ENCODE measurements around the gene C1QTNF5. TPM values are rescaled to one million over a fixed set of nuclear protein-coding genes. Genes with fewer than 3 reads are reported as not detected.

The C1QTNF5 gene
- total RNA-seq, 1 experiment from 2014 or later, result 0.33 TPM

DNA sequence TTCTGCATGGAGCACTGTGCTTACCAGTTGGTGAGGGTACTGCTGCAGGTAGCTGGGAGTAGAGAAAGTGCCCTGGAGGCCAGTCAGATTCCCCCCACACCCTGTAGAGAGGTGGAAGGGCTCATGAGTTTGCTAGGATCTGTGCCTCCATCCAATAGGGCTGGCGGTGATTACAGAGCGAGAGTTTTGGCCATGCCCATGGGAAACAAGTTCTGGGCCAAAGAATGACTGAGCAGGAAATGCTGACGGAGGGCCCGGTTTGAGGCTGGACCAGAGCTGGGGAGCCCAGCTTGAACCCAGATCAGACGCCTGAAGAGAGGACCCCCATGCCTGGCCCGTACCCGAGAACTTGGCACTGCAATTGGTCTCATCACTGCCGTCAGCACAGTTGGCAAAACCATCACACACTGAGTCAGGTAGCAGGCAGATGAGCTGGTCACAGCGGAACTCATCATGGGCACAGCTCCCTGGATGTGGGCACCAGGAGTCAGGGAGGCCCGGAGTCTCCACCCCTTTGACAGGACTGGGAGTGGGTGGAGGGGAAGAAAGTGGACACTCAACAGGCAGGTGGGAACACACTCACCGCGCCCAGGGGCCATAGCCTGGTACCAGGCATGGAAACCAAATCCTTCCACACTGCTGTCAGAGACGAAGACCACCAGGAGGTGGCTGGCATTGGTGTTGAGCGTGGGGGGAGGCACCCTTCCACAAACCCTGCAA lies 3.8 kb upstream of the C1QTNF5 start:
- Histone ChIP-seq H4K8ac (replicated peaks; ENCODE audit: insufficient read length, low read depth, low read length) (no peak overlapping the region), H3K56ac (ENCODE audit: insufficient read length, low read depth, low read length) (no peak overlapping the region), H3K9ac (ENCODE audit: extremely low read depth, insufficient read length, low read length) (no peak overlapping the region), H2BK12ac (ENCODE audit: insufficient read length, low read depth, low read length) (no peak overlapping the region), H3K18ac (ENCODE audit: insufficient read length, low read depth, low read length) (no peak overlapping the region), H2BK15ac (ENCODE audit: low read depth, low read length) (no peak overlapping the region), H2BK120ac (ENCODE audit: low read depth, low read length, poor library complexity, severe bottlenecking) (no peak overlapping the region), H3K14ac (ENCODE audit: insufficient read depth, low read length) (no peak overlapping the region), H3K4me1 (ENCODE audit: insufficient read depth, low read length) (no peaks in the 10 kb centered on the region; the same call in 1 of the 2 replicates), H3K4me2 (ENCODE audit: insufficient read depth, insufficient read length, low read length) (no peak overlapping the region), H3K79me1 (ENCODE audit: insufficient read depth, low read depth, low read length, poor library complexity, severe bottlenecking) (no peaks in the 10 kb centered on the region), H3K27ac (ENCODE audit: insufficient read length, low read depth, low read length) (no peak overlapping the region), H2AFZ (ENCODE audit: low read length) (no peak overlapping the region), H3K9me3 (ENCODE audit: control insufficient read depth, low read depth, low read length) (no peaks in the 10 kb centered on the region), H4K5ac (ENCODE audit: insufficient read length, low read depth, low read length) (no peak overlapping the region), H4K91ac (ENCODE audit: insufficient read length, low read depth, low read length) (no peak overlapping the region), H3K23ac (ENCODE audit: insufficient read length, low read depth, low read length) (no peak overlapping the region), H3K27me3 (ENCODE audit: insufficient read depth, low read length) (peaks cover 10% of the 10 kb centered on the region; the same call in 1 of the 2 replicates), H3T11ph (ENCODE audit: low read length) (no peak overlapping the region), H2BK5ac (ENCODE audit: insufficient read length, low read length) (no peak overlapping the region), H3K79me2 (ENCODE audit: insufficient read depth, low read length) (no peaks in the 10 kb centered on the region), H3K4ac (ENCODE audit: low read depth, low read length) (no peak overlapping the region), H4K20me1 (ENCODE audit: control insufficient read depth, insufficient read depth, insufficient read length) (no peaks in the 10 kb centered on the region), H2BK20ac (ENCODE audit: low read depth, low read length, poor library complexity, severe bottlenecking) (no peak overlapping the region), H3K23me2 (ENCODE audit: insufficient read length, low read depth, low read length, poor library complexity, severe bottlenecking) (peaks cover 15% of the 10 kb centered on the region), H2AK5ac (ENCODE audit: insufficient read length, low read length) (no peak overlapping the region)
- no peak overlapping the region for H3K27ac Mint-ChIP-seq
- DNase-seq, result no peak
- no peaks in the 10 kb centered on the region; a peak in 1 of 5 replicates for H3K9me3 Mint-ChIP-seq
- H3K36me3 Mint-ChIP-seq (ENCODE audit: insufficient read depth in 1 of 3, low read depth in 3 of 3), result no peaks in the 10 kb centered on the region; a peak in 1 of 7 replicates
- peaks cover 79% of the 10 kb centered on the region for H3K27me3 Mint-ChIP-seq (ENCODE audit: low read depth)
- no CpG with 5 or more reads among the region's 14 CpGs for WGBS (ENCODE audit: extremely low coverage, insufficient read length, low lambda C conversion rate)
- H3K4me1 Mint-ChIP-seq, result peaks cover 9 to 23% of the 10 kb centered on the region in 2 experiments
- no peak overlapping the region for H3K4me3 Mint-ChIP-seq
- TF ChIP-seq, protein P1, sequence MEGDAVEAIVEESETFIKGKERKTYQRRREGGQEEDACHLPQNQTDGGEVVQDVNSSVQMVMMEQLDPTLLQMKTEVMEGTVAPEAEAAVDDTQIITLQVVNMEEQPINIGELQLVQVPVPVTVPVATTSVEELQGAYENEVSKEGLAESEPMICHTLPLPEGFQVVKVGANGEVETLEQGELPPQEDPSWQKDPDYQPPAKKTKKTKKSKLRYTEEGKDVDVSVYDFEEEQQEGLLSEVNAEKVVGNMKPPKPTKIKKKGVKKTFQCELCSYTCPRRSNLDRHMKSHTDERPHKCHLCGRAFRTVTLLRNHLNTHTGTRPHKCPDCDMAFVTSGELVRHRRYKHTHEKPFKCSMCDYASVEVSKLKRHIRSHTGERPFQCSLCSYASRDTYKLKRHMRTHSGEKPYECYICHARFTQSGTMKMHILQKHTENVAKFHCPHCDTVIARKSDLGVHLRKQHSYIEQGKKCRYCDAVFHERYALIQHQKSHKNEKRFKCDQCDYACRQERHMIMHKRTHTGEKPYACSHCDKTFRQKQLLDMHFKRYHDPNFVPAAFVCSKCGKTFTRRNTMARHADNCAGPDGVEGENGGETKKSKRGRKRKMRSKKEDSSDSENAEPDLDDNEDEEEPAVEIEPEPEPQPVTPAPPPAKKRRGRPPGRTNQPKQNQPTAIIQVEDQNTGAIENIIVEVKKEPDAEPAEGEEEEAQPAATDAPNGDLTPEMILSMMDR (conservative IDR thresholded peaks at IDR 0.05), result no peak

All from H9 (cell line).